Measurements from ENCODE around the gene B9D2.

Gene B9D2

DNA sequence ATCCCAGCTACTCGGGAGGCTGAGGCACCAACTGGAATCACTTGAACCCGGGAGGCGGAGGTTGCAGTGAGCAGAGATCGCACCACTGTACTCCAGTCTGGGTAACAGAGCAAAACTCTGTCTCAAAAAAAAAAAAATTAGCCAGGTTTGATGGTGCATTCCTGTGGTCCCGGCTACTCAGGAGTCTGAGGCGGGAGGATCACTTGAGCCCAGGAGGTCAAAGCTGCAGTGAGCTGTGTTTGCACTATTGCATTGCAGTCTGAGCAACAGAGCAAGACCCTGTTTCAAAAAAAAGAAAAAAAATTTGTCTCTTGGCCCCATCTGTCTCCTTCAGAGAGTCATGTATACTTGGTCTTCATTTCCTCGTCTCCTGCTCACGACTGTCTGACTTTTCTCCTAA lies 52.3 kb downstream of the B9D2 start:
- DNase-seq (ENCODE audit: extremely low read depth in 1 of 2, low read depth in 1 of 2) = no peak

DNA sequence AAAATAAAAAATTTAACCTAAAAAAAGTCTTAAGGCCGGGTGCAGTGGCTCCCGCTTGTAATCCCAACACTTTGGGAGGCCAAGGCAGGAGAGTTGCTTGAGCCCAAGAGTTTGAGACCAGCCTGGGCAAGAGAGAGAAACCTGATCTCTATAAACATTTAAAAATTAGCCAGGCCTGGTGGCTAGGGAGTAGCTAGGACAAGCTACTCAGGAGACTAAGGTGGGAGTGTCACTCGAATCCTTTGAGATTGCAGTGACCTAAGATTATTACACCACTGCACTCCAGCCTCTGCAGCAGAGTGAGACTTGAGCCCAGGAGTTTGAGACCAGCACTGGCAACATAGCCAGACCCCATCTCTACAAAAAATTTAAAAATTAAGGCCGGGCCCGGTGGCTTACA lies 52.9 kb downstream of the B9D2 start:
- no peak for DNase-seq (ENCODE audit: extremely low read depth in 1 of 2, low read depth in 1 of 2)

GRCh38 chr19:41310033-41310831 lies 53.7 kb downstream of the B9D2 start, which contains the start of gene CCDC97:
Gene CCDC97 (plus strand): TSS chr19:41310172. CDS start chr19:41310311, 139 bp downstream.
- DNase-seq (ENCODE audit: extremely low read depth in 1 of 2, low read depth in 1 of 2) = peak; percentile 80 to 83

DNA sequence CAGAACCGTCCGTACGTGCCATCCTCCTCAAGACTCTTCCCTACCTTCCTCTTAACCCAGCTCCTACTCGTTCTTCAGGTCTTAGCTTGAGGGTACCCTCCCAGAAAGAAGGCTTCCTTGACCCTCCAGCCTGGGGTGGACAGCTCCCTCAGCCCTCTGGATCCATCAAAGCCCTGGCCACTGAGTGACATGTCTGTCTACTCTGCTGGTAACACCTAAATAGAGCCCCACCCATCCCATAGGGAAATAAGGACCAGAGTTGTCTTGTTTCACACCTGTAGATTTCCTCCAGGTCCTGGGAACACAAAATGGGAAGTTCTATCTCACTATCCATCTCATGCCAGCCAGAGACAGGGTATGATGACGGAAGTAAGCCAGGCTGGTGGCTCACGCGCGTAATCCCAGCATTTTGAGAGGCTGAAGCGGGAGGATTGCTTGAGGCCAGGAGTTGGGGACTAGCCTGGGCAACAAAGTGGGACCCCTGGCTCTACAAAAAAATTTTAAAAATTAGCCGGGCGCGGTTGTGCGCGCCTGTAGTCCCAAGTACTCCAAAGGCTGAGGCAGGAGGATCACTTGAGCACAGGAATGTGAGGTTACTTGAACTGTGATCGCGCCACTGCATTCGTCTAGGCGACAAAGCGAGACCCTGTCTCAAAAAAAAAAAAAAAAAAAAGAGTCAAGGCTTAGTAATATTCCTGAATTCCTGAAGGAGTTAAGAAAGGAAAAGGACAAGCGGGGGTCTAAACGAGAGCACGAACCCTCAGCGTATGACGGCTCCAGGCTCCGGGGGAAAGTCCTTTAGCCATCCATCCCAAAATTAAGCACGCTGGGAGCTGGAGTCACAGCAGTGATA lies 54.5 kb downstream of the B9D2 start:
- no peak for DNase-seq (ENCODE audit: extremely low read depth in 1 of 2, low read depth in 1 of 2)

- peak; percentile 91 to 93 for DNase-seq (ENCODE audit: extremely low read depth in 1 of 2, low read depth in 1 of 2)
Observed at GRCh38 chr19:41308450-41309179, 55.3 kb downstream of the B9D2 start.

DNA sequence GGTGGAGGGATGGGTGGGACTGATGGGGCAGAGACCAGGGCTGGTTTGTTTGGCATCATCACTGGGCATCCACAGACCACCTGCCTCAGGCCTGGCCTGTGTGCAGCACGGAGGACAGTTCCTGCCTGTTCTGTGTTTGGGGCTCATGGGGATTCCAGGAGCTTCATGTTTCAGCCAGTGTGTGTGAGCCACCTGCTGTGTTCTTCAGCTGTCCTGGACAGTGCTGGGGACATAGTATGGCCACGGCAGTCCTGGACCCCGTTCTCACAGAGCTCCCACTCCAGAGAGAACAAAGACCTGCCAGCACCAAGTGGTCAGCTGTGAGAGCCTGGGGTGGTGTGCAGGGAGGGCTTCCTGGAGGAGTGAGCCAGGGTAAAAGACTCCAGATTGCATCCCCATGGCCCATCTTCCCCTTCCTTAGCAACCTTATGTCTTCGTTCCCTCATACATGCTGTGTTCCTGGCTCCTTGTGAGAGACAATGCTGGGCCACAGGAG lies 55.9 kb downstream of the B9D2 start:
- DNase-seq (ENCODE audit: extremely low read depth in 1 of 2, low read depth in 1 of 2) = no peak

GRCh38 chr19:41307090-41307875 lies 56.7 kb downstream of the B9D2 start:
- no peak for DNase-seq (ENCODE audit: extremely low read depth in 1 of 2, low read depth in 1 of 2)

DNA sequence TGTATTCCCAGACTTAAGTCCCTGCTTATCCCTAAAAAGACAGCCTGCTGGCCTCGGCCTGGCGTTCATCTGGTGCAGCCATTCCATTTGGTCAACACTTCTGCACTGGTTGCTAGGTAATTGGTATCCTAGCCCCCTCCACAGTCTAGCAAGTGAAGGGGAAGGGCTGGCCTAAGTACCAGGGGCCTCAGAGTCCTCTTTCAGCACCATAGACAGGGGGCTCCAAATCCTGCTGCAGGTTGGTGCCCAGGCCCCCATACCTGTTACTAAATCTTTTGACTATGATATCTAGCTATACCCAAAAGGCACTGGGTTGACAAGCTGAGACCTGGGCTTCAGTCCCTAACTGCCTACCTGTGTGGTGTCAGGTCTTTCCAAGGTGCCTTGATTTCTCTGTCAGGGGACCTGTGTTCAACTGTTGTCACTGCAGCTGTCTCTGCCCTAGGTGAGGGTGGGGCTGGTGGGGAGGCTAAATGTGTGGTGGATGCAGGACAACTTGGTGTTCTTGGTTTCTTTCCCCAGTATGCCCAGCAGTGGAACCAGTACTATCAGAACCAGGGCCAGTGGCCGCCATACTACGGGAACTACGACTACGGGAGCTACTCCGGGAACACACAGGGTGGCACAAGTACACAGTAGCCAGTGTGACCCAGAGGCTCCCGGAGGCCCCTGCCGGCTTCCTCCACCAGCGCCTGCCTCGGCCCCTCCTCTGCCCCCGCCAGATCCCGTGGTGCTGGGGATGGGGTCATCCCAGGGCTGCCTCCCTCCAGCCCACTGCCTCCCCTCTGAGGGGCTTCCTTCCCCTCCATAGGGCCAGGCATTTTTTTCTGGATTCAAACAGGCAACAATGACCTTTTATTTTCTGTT lies 57.8 kb downstream of the B9D2 start:
- DNase-seq (ENCODE audit: extremely low read depth in 1 of 2, low read depth in 1 of 2) = no peak

DNA sequence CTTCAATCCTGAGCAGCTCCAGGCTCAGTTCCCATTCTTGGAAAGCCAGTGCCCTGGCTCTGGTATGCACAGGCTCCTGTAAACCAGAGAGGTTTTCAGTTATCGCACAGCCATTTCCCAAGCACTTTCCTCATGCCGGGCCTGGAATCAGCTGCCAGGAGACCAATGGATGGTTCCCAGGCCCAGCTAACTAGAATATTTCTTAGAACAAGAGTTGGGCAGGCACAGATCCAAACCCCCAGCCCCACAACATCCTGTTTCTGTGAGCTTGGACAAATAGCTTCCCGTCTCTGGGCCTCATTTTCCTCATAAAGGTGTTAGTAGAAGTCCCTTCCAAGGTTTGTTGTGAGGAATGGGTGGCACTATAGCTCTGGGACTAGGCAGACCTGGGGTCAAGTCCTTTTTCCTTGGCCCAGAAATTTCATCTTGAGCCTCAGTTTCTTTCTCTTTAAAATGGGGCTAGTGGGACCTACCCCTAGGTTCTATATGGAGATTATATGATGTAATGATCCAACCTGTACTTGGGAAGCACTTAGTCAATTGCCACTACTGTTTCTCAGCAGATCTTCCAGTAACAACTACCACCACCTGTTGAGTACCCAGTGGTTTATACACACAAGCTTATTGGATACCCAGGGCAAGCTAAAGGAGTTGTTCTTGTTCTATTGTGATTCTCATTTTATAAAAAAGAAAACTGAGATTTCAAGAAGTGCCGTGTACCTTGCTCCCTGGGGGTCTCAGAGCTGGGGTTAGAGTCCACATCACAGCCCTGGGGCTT lies 59.1 kb downstream of the B9D2 start:
- DNase-seq (ENCODE audit: extremely low read depth in 1 of 2, low read depth in 1 of 2) = no peak
